AG08396 (cell line): Measurements from ENCODE around the gene CAT.
A peak's percentile ranks its signal among the peaks of the same experiment; 100 is the strongest.
"Not testable (repeated sequence)": the region's sequence is repeated elsewhere in the genome, so short reads cannot be mapped to it uniquely, and the experiment has no call there.

Experiments
- DNase-seq: peaks from one replicate; pipeline ENCODE4 v3.0.0; 2012; ENCODE audit warnings: low spot score, mixed read lengths

Gene CAT

GRCh38 chr11:34438529-34439507, at the start of gene CAT:
CAT (plus strand) TSS chr11:34438934; CDS start chr11:34439014, 80 bp downstream.
- DNase-seq = peak; percentile 97

- DNase-seq = no peak
These were observed 43.9 kb upstream of the CAT start for GRCh38 chr11:34394771-34395300.

- DNase-seq = peak; percentile 67
These were observed 42.7 kb upstream of the CAT start for GRCh38 chr11:34395916-34396550.

- no peak for DNase-seq
These were observed 41.6 kb upstream of the CAT start for GRCh38 chr11:34397120-34397519.

GRCh38 chr11:34397811-34398210, 40.9 kb upstream of the CAT start:
- no peak for DNase-seq

GRCh38 chr11:34403431-34403830, 35.3 kb upstream of the CAT start:
- DNase-seq = no peak

- DNase-seq = no peak
These were observed 34.5 kb upstream of the CAT start for GRCh38 chr11:34404280-34404679.

GRCh38 chr11:34405079-34405858, 33.5 kb upstream of the CAT start:
- DNase-seq = no peak

- no peak for DNase-seq
These were observed 32.3 kb upstream of the CAT start for GRCh38 chr11:34406413-34406812.

- DNase-seq = no peak
These were observed 31.5 kb upstream of the CAT start for GRCh38 chr11:34407121-34407813.

- no peak for DNase-seq
These were observed 30.1 kb upstream of the CAT start for GRCh38 chr11:34408580-34409172.

- no peak for DNase-seq
These were observed 27.6 kb upstream of the CAT start for GRCh38 chr11:34411111-34411510.

- DNase-seq = no peak
These were observed 26.9 kb upstream of the CAT start for GRCh38 chr11:34411791-34412190.

- DNase-seq = no peak
These were observed 25.5 kb upstream of the CAT start for GRCh38 chr11:34413263-34413662.

GRCh38 chr11:34415538-34415937, 23.2 kb upstream of the CAT start:
- DNase-seq = no peak

GRCh38 chr11:34416088-34416487, 22.6 kb upstream of the CAT start:
- DNase-seq = no peak

GRCh38 chr11:34416766-34417165, 22.0 kb upstream of the CAT start:
- no peak for DNase-seq

- DNase-seq = no peak
These were observed 21.5 kb upstream of the CAT start for GRCh38 chr11:34417202-34417601.

- DNase-seq = no peak
These were observed 19.6 kb upstream of the CAT start for GRCh38 chr11:34419158-34419557.

- DNase-seq = no peak
These were observed 15.4 kb upstream of the CAT start for GRCh38 chr11:34423300-34423699.

GRCh38 chr11:34424826-34425225, 13.9 kb upstream of the CAT start:
- DNase-seq = not testable (repeated sequence)
